ENCODE data around the gene SETD3. TPM values are rescaled to one million over a fixed set of nuclear protein-coding genes. Genes with fewer than 3 reads are reported as not detected.

Gene SETD3
- total and polyA plus RNA-seq, 2 of the 8 experiments (the other 6 are each of a cell fraction or from before 2014, with no cell fraction given): 24.0 to 64.0 TPM

- CTCF ChIA-PET (ENCODE audit: partially characterized antibody): interaction anchor here (1.0 to 4.2 kb wide), 8 partner anchors 12 to 175 kb away, joined by 3 to 26 read pairs (median 6); no protein-coding TSS in a partner anchor
- no peaks in the 10 kb centered on the region for H3K36me3 ChIP-seq (ENCODE audit: control insufficient read depth in 2 of 4, insufficient read depth in 4 of 4, low read length in 3 of 4)
Observed at GRCh38 chr14:99363051-99363450, 117.6 kb downstream of the SETD3 start.

More at GRCh38 chr14:99363051-99363450, 117.6 kb downstream of the SETD3 start:
- Histone ChIP-seq H3K4ac (replicated peaks; ENCODE audit: insufficient read length, low read depth, low read length) (no peak overlapping the region), H2BK5ac (ENCODE audit: low read depth, low read length) (no peak overlapping the region), H3K79me1 (ENCODE audit: low read depth, low read length) (no peaks in the 10 kb centered on the region), H2BK120ac (replicated peaks; ENCODE audit: low read depth, low read length) (no peak overlapping the region), H3K14ac (ENCODE audit: insufficient read length) (no peak overlapping the region), H3K23me2 (ENCODE audit: low read depth, low read length) (no peaks in the 10 kb centered on the region), H3K4me3 (ENCODE audit: extremely low read depth in 1 of 4, insufficient read depth in 2 of 4, low read depth in 3 of 4, low read length in 4 of 4) (no peak overlapping the region), H3K9ac (replicated peaks in 1 of 4; ENCODE audit: extremely low read depth in 1 of 4, low read depth in 3 of 4, low read length in 3 of 4) (no peak overlapping the region), H3K79me2 (ENCODE audit: control insufficient read depth in 1 of 2, insufficient read depth in 2 of 2, low read length in 2 of 2) (no peaks in the 10 kb centered on the region), H2AFZ (ENCODE audit: low read length) (no peak overlapping the region), H4K5ac (ENCODE audit: insufficient read length, low read depth, low read length) (no peak overlapping the region), H3K4me2 (ENCODE audit: insufficient read depth in 1 of 2, low read depth in 2 of 2, low read length in 2 of 2) (no peak overlapping the region), H2BK20ac (ENCODE audit: low read length) (peak overlapping the region; percentile 48; the same call in 1 of the 2 replicates), H2AK5ac (ENCODE audit: low read depth, low read length) (no peak overlapping the region), H3K4me1 (replicated peaks in 1 of 4; ENCODE audit: control insufficient read depth in 3 of 4, insufficient read depth in 4 of 4, low read length in 3 of 4) (peaks cover 0 to 6% (median 2%) of the 10 kb centered on the region in 4 experiments; a peak in 4 of 7 replicates), H3K23ac (ENCODE audit: insufficient read length) (no peak overlapping the region), H2BK12ac (ENCODE audit: low read depth, low read length) (no peak overlapping the region), H3K27me3 (replicated peaks in 1 of 4; ENCODE audit: control insufficient read depth in 3 of 4, extremely low read depth in 1 of 4, insufficient read depth in 3 of 4, low read length in 3 of 4) (no peaks in the 10 kb centered on the region; a peak in 1 of 7 replicates), H3K27ac (ENCODE audit: low read depth, low read length) (no peak overlapping the region), H3K18ac (ENCODE audit: extremely low read depth, low read length) (no peak overlapping the region), H4K20me1 (replicated peaks in 1 of 2; ENCODE audit: control insufficient read depth in 1 of 2, insufficient read depth in 2 of 2, low read length in 2 of 2) (no peaks in the 10 kb centered on the region), H2BK15ac (ENCODE audit: low read length) (no peak overlapping the region), H4K8ac (ENCODE audit: extremely low read depth, insufficient read depth, low read length) (no peak overlapping the region), H4K91ac (replicated peaks; ENCODE audit: insufficient read length, low read length) (no peak overlapping the region), H3K56ac (replicated peaks; ENCODE audit: insufficient read length, low read depth, low read length) (no peak overlapping the region), H3K9me3 (ENCODE audit: insufficient read depth in 2 of 2, low read depth in 1 of 2, low read length in 1 of 2) (no peaks in the 10 kb centered on the region)
- POLR2A ChIA-PET (ENCODE audit: partially characterized antibody): interaction anchor here (1.2 kb wide), 1 partner anchor 10 kb away, joined by 3 read pairs; no protein-coding TSS in a partner anchor
- TF ChIP-seq JUN (IDR thresholded peaks at IDR 0.05; ENCODE audit: low read depth, low read length) (no peak), CHD1 (IDR thresholded peaks at IDR 0.05; ENCODE audit: low read depth, low read length) (no peak), EP300 (IDR thresholded peaks at IDR 0.05; ENCODE audit: borderline replicate concordance in 1 of 2, low read depth in 2 of 2, low read length in 2 of 2) (no peak)
- FAIRE-seq (no peak), DNase-seq (ENCODE audit: low read depth in 1 of 2, low spot score in 2 of 2) (no peak)
- 96% methylated on average over 12 of the region's 12 CpGs; no CpG with 5 or more reads in 1 of the 2 experiments for WGBS, 2 experiments (ENCODE audit: extremely low coverage in 1 of 2, insufficient coverage in 1 of 2, insufficient read length in 1 of 2, insufficient replicate concordance in 2 of 2, low coverage in 1 of 2, low lambda C conversion rate in 2 of 2, missing lambda C conversion rate in 1 of 2)

All from H1 (cell line).